ENCODE results near the gene GIMAP4.

GIMAP4 gene

GRCh38 chr7:150562919-150563318, 4.3 kb upstream of the GIMAP4 start:
- Histone ChIP-seq H3K27me3 (ENCODE audit: control insufficient read depth in 1 of 2, insufficient read depth in 2 of 2, low read length in 2 of 2) (no peaks in the 10 kb centered on the region), H3K9ac (ENCODE audit: low read depth in 1 of 2, low read length in 2 of 2) (no peak overlapping the region), H3K36me3 (ENCODE audit: control insufficient read depth in 1 of 2, insufficient read depth in 2 of 2, low read length in 2 of 2) (no peaks in the 10 kb centered on the region), H3K4me1 (ENCODE audit: control insufficient read depth in 1 of 2, insufficient read depth in 2 of 2, low read length in 2 of 2) (no peaks in the 10 kb centered on the region), H3K27ac (ENCODE audit: low read depth, low read length) (no peak overlapping the region), H3K4me3 (ENCODE audit: low read depth in 1 of 2, low read length in 2 of 2) (no peak overlapping the region), H3K9me3 (ENCODE audit: control insufficient read depth in 1 of 2, low read length in 2 of 2) (peaks cover 7 to 14% of the 10 kb centered on the region in 2 donors)

GRCh38 chr7:150564006-150564405, 3.2 kb upstream of the GIMAP4 start:
- no peaks in the 10 kb centered on the region for H3K4me1 ChIP-seq (ENCODE audit: control insufficient read depth in 1 of 2, insufficient read depth in 2 of 2, low read length in 2 of 2)
- no peak overlapping the region for H3K9ac ChIP-seq (ENCODE audit: low read depth in 1 of 2, low read length in 2 of 2)
- no peak overlapping the region for H3K4me3 ChIP-seq (ENCODE audit: low read depth in 1 of 2, low read length in 2 of 2)
- no peaks in the 10 kb centered on the region for H3K36me3 ChIP-seq (ENCODE audit: control insufficient read depth in 1 of 2, insufficient read depth in 2 of 2, low read length in 2 of 2)
- H3K27me3 ChIP-seq (ENCODE audit: control insufficient read depth in 1 of 2, insufficient read depth in 2 of 2, low read length in 2 of 2), result no peaks in the 10 kb centered on the region
- peaks cover 7 to 14% of the 10 kb centered on the region in 2 donors for H3K9me3 ChIP-seq (ENCODE audit: control insufficient read depth in 1 of 2, low read length in 2 of 2)
- H3K27ac ChIP-seq (ENCODE audit: low read depth, low read length), result no peak overlapping the region

- no peak overlapping the region for H3K9ac ChIP-seq (ENCODE audit: low read depth in 1 of 2, low read length in 2 of 2)
- peaks cover 7 to 12% of the 10 kb centered on the region in 2 donors for H3K9me3 ChIP-seq (ENCODE audit: control insufficient read depth in 1 of 2, low read length in 2 of 2)
- H3K27me3 ChIP-seq (ENCODE audit: control insufficient read depth in 1 of 2, insufficient read depth in 2 of 2, low read length in 2 of 2), result no peaks in the 10 kb centered on the region
- no peaks in the 10 kb centered on the region for H3K36me3 ChIP-seq (ENCODE audit: control insufficient read depth in 1 of 2, insufficient read depth in 2 of 2, low read length in 2 of 2)
- no peak overlapping the region for H3K27ac ChIP-seq (ENCODE audit: low read depth, low read length)
- no peaks in the 10 kb centered on the region for H3K4me1 ChIP-seq (ENCODE audit: control insufficient read depth in 1 of 2, insufficient read depth in 2 of 2, low read length in 2 of 2)
- H3K4me3 ChIP-seq (ENCODE audit: low read depth in 1 of 2, low read length in 2 of 2), result no peak overlapping the region
These were observed 2.6 kb upstream of the GIMAP4 start for GRCh38 chr7:150564566-150564965.

GRCh38 chr7:150565239-150565638, 2.0 kb upstream of the GIMAP4 start:
- Histone ChIP-seq H3K4me1 (ENCODE audit: control insufficient read depth in 1 of 2, insufficient read depth in 2 of 2, low read length in 2 of 2) (no peaks in the 10 kb centered on the region), H3K27ac (ENCODE audit: low read depth, low read length) (no peak overlapping the region), H3K27me3 (ENCODE audit: control insufficient read depth in 1 of 2, insufficient read depth in 2 of 2, low read length in 2 of 2) (no peaks in the 10 kb centered on the region), H3K36me3 (ENCODE audit: control insufficient read depth in 1 of 2, insufficient read depth in 2 of 2, low read length in 2 of 2) (no peaks in the 10 kb centered on the region), H3K4me3 (ENCODE audit: low read depth in 1 of 2, low read length in 2 of 2) (no peak overlapping the region), H3K9ac (ENCODE audit: low read depth in 1 of 2, low read length in 2 of 2) (no peak overlapping the region), H3K9me3 (ENCODE audit: control insufficient read depth in 1 of 2, low read length in 2 of 2) (peaks cover 5 to 9% of the 10 kb centered on the region in 2 donors)

GRCh38 chr7:150566123-150566522, 1.1 kb upstream of the GIMAP4 start:
- Histone ChIP-seq H3K27ac (ENCODE audit: low read depth, low read length) (no peak overlapping the region), H3K9ac (ENCODE audit: low read depth in 1 of 2, low read length in 2 of 2) (no peak overlapping the region), H3K27me3 (ENCODE audit: control insufficient read depth in 1 of 2, insufficient read depth in 2 of 2, low read length in 2 of 2) (no peaks in the 10 kb centered on the region), H3K9me3 (ENCODE audit: control insufficient read depth in 1 of 2, low read length in 2 of 2) (no peaks in the 10 kb centered on the region), H3K36me3 (ENCODE audit: control insufficient read depth in 1 of 2, insufficient read depth in 2 of 2, low read length in 2 of 2) (peaks cover 0 to 7% of the 10 kb centered on the region in 2 donors), H3K4me3 (ENCODE audit: low read depth in 1 of 2, low read length in 2 of 2) (no peak overlapping the region), H3K4me1 (ENCODE audit: control insufficient read depth in 1 of 2, insufficient read depth in 2 of 2, low read length in 2 of 2) (no peaks in the 10 kb centered on the region)

GRCh38 chr7:150566572-150566971, 618 bp upstream of the GIMAP4 start:
- H3K4me3 ChIP-seq (ENCODE audit: low read depth in 1 of 2, low read length in 2 of 2), result no peak overlapping the region

GRCh38 chr7:150567871-150568301, 696 bp downstream of the GIMAP4 start:
- H3K27ac ChIP-seq (ENCODE audit: low read depth, low read length), result peak overlapping the region; percentile 23

More at GRCh38 chr7:150566572-150566971, 618 bp upstream of the GIMAP4 start:
- Histone ChIP-seq H3K27ac (ENCODE audit: low read depth, low read length) (no peak overlapping the region), H3K4me1 (ENCODE audit: control insufficient read depth in 1 of 2, insufficient read depth in 2 of 2, low read length in 2 of 2) (no peaks in the 10 kb centered on the region), H3K9me3 (ENCODE audit: control insufficient read depth in 1 of 2, low read length in 2 of 2) (no peaks in the 10 kb centered on the region), H3K27me3 (ENCODE audit: control insufficient read depth in 1 of 2, insufficient read depth in 2 of 2, low read length in 2 of 2) (no peaks in the 10 kb centered on the region), H3K36me3 (ENCODE audit: control insufficient read depth in 1 of 2, insufficient read depth in 2 of 2, low read length in 2 of 2) (peaks cover 0 to 10% of the 10 kb centered on the region in 2 donors), H3K9ac (ENCODE audit: low read depth in 1 of 2, low read length in 2 of 2) (no peak overlapping the region)

GRCh38 chr7:150568714-150569113, 1.5 kb downstream of the GIMAP4 start:
- H3K27me3 ChIP-seq (ENCODE audit: control insufficient read depth in 1 of 2, insufficient read depth in 2 of 2, low read length in 2 of 2), result no peaks in the 10 kb centered on the region
- peaks cover 0 to 3% of the 10 kb centered on the region in 2 donors for H3K9me3 ChIP-seq (ENCODE audit: control insufficient read depth in 1 of 2, low read length in 2 of 2)
- peak overlapping the region; percentile 45 to 56 for H3K9ac ChIP-seq (ENCODE audit: low read depth in 1 of 2, low read length in 2 of 2)
- peak overlapping the region; percentile 51 to 75 for H3K4me3 ChIP-seq (ENCODE audit: low read depth in 1 of 2, low read length in 2 of 2)
- H3K36me3 ChIP-seq (ENCODE audit: control insufficient read depth in 1 of 2, insufficient read depth in 2 of 2, low read length in 2 of 2), result peaks cover 0 to 20% of the 10 kb centered on the region in 2 donors
- H3K4me1 ChIP-seq (ENCODE audit: control insufficient read depth in 1 of 2, insufficient read depth in 2 of 2, low read length in 2 of 2), result no peaks in the 10 kb centered on the region
- H3K27ac ChIP-seq (ENCODE audit: low read depth, low read length), result no peak overlapping the region

More at GRCh38 chr7:150567871-150568301, 696 bp downstream of the GIMAP4 start:
- H3K9ac ChIP-seq (ENCODE audit: low read depth in 1 of 2, low read length in 2 of 2), result peak overlapping the region; percentile 52 to 56
- peak overlapping the region; percentile 51 to 75 for H3K4me3 ChIP-seq (ENCODE audit: low read depth in 1 of 2, low read length in 2 of 2)
- H3K27me3 ChIP-seq (ENCODE audit: control insufficient read depth in 1 of 2, insufficient read depth in 2 of 2, low read length in 2 of 2), result no peaks in the 10 kb centered on the region
- peaks cover 0 to 18% of the 10 kb centered on the region in 2 donors for H3K36me3 ChIP-seq (ENCODE audit: control insufficient read depth in 1 of 2, insufficient read depth in 2 of 2, low read length in 2 of 2)
- H3K9me3 ChIP-seq (ENCODE audit: control insufficient read depth in 1 of 2, low read length in 2 of 2), result peaks cover 0 to under 1% of the 10 kb centered on the region in 2 donors
- no peaks in the 10 kb centered on the region for H3K4me1 ChIP-seq (ENCODE audit: control insufficient read depth in 1 of 2, insufficient read depth in 2 of 2, low read length in 2 of 2)

- no peak overlapping the region for H3K27ac ChIP-seq (ENCODE audit: low read depth, low read length)
These were observed 2.2 kb downstream of the GIMAP4 start for GRCh38 chr7:150569245-150569955.

GRCh38 chr7:150570556-150571465, 3.6 kb downstream of the GIMAP4 start:
- no peak overlapping the region for H3K9ac ChIP-seq (ENCODE audit: low read depth in 1 of 2, low read length in 2 of 2)
- peaks cover 0 to 3% of the 10 kb centered on the region in 2 donors for H3K9me3 ChIP-seq (ENCODE audit: control insufficient read depth in 1 of 2, low read length in 2 of 2)
- no peak overlapping the region for H3K4me3 ChIP-seq (ENCODE audit: low read depth in 1 of 2, low read length in 2 of 2)
- peaks cover 0 to 20% of the 10 kb centered on the region in 2 donors for H3K36me3 ChIP-seq (ENCODE audit: control insufficient read depth in 1 of 2, insufficient read depth in 2 of 2, low read length in 2 of 2)
- H3K4me1 ChIP-seq (ENCODE audit: control insufficient read depth in 1 of 2, insufficient read depth in 2 of 2, low read length in 2 of 2), result no peaks in the 10 kb centered on the region
- no peaks in the 10 kb centered on the region for H3K27me3 ChIP-seq (ENCODE audit: control insufficient read depth in 1 of 2, insufficient read depth in 2 of 2, low read length in 2 of 2)
- H3K27ac ChIP-seq (ENCODE audit: low read depth, low read length), result no peak overlapping the region

More at GRCh38 chr7:150569245-150569955, 2.2 kb downstream of the GIMAP4 start:
- no peaks in the 10 kb centered on the region for H3K4me1 ChIP-seq (ENCODE audit: control insufficient read depth in 1 of 2, insufficient read depth in 2 of 2, low read length in 2 of 2)
- H3K27me3 ChIP-seq (ENCODE audit: control insufficient read depth in 1 of 2, insufficient read depth in 2 of 2, low read length in 2 of 2), result no peaks in the 10 kb centered on the region
- peak overlapping the region; percentile 45 to 56 for H3K9ac ChIP-seq (ENCODE audit: low read depth in 1 of 2, low read length in 2 of 2)
- H3K36me3 ChIP-seq (ENCODE audit: control insufficient read depth in 1 of 2, insufficient read depth in 2 of 2, low read length in 2 of 2), result peaks cover 0 to 20% of the 10 kb centered on the region in 2 donors
- H3K9me3 ChIP-seq (ENCODE audit: control insufficient read depth in 1 of 2, low read length in 2 of 2), result peaks cover 0 to 3% of the 10 kb centered on the region in 2 donors
- H3K4me3 ChIP-seq (ENCODE audit: low read depth in 1 of 2, low read length in 2 of 2), result peak overlapping the region; percentile 51 to 75
